ENCODE data around the gene GGCX. TPM values are rescaled to one million over a fixed set of nuclear protein-coding genes. Genes with fewer than 3 reads are reported as not detected.
A peak's percentile ranks its signal among the peaks of the same experiment; 100 is the strongest.

Gene GGCX
- total and polyA plus RNA-seq, 9 of the 15 experiments (the other 6 are each of a cell fraction or from before 2014, with no cell fraction given): 14.4 to 47.1 (median 28.1) TPM

DNA sequence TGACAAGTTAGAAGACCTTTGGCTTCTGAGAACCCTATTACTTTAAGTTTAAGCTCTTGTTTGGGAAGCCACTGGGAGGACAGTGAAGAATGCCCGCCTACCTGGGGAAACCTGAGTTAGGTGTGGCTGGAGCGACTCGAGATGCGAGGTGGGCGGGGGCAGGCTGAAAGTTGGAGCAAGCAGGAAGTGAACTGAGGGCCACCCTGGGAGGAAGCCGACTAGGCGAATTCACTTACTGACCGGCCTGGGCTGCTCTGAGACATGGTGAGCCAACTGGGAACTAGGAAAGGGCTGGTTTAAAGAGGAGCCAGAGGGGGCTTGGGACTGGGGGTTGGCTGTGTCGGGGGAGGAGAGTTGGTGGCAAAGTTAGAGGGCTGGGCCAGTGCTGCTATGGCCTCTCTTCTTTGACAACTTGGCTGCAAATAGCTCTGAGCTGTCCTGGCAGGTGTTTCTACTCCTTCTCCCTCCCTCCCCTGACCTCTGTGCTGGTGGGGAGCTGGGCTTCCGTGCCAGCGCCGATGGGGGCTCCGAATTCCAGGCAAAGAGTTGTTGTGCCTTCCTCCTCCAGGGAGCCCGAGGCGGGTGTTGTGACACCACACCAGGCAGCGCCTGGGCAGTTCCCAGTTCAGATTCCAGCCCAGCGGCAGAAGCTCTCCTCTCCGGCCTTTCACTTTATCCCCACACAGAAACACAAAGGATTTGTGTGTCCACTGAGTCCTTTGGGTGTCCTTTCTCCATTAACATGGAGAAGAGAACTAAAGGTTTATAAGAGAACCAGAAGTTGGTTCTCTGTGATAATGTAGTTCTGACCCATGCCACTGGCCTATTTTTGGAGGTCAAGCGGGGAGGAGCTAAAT lies 16.3 kb upstream of the GGCX start, which contains the start of gene VAMP8 (continued):
- TF ChIP-seq RBM17 (IDR thresholded peaks at IDR 0.05; ENCODE audit: borderline replicate concordance, low read depth, low read length) (no peak), TSC22D4 (tag; IDR thresholded peaks at IDR 0.05) (no peak), ELF1 (tag; IDR thresholded peaks at IDR 0.05) (peak; percentile 61), ZSCAN32 (CRISPR knock-in tag; IDR thresholded peaks at IDR 0.05) (no peak), ZNF140 (CRISPR knock-in tag; IDR thresholded peaks at IDR 0.05) (no peak), MIER1 (IDR thresholded peaks at IDR 0.05; ENCODE audit: low read depth) (no peak), ZNF398 (CRISPR knock-in tag; IDR thresholded peaks at IDR 0.05) (no peak), ZNF121 (CRISPR knock-in tag; conservative IDR thresholded peaks at IDR 0.05) (no peak), CBX3 (IDR thresholded peaks at IDR 0.05; ENCODE audit: borderline replicate concordance in 1 of 2, low read length in 2 of 2) (0 out of 3 replicates have a peak, but pooled peaks of 1 of the 2 experiments have one; percentile 35), ZNF274 (IDR thresholded peaks at IDR 0.05; ENCODE audit: borderline replicate concordance, low read depth, low read length) (no peak), NBN (IDR thresholded peaks at IDR 0.05; ENCODE audit: low read depth) (no peak), ZZZ3 (IDR thresholded peaks at IDR 0.05) (no peak), ATF3 (IDR thresholded peaks at IDR 0.05) (no peak), ATF3 (CRISPR knock-in tag; conservative IDR thresholded peaks at IDR 0.05) (no peak), PYGO2 (tag; IDR thresholded peaks at IDR 0.05) (no peak), KDM5B (IDR thresholded peaks at IDR 0.05; ENCODE audit: insufficient replicate concordance, low read depth, low read length) (peak; percentile 55), PURB (CRISPR knock-in tag; IDR thresholded peaks at IDR 0.05; ENCODE audit: low read depth) (no peak), ZNF589 (CRISPR knock-in tag; IDR thresholded peaks at IDR 0.05; ENCODE audit: low read depth) (peak; percentile 60; the same call in 1 of the 2 replicates), CTCFL (IDR thresholded peaks at IDR 0.05; ENCODE audit: borderline replicate concordance, insufficient read depth, low read depth, low read length, poor library complexity, severe bottlenecking) (no peak)
- TF ChIP-seq, protein P1, sequence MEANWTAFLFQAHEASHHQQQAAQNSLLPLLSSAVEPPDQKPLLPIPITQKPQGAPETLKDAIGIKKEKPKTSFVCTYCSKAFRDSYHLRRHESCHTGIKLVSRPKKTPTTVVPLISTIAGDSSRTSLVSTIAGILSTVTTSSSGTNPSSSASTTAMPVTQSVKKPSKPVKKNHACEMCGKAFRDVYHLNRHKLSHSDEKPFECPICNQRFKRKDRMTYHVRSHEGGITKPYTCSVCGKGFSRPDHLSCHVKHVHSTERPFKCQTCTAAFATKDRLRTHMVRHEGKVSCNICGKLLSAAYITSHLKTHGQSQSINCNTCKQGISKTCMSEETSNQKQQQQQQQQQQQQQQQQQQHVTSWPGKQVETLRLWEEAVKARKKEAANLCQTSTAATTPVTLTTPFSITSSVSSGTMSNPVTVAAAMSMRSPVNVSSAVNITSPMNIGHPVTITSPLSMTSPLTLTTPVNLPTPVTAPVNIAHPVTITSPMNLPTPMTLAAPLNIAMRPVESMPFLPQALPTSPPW (CRISPR knock-in tag; IDR thresholded peaks at IDR 0.05): no peak; the same call in 1 of the 2 replicates

Measured in K562 (cell line).